Endothelial cell of umbilical vein (primary cell): ENCODE measurements around the gene AP1S2. TPM values are rescaled to one million over a fixed set of nuclear protein-coding genes. Genes with fewer than 3 reads are reported as not detected.

Source experiments
- BruUV-seq: library from RNA; stranded (reverse); fragments of 400-500 nt; replicated peaks from 2 replicates; lab custom pipeline; 2021; lab: Mats Ljungman, UMichigan
- CTCF ChIA-PET: fragments of 300-600, 350-600 bp; sonication (Branson Sonifier 250); formaldehyde crosslinking; loops from one replicate; lab custom pipeline; 2021; ENCODE audit warnings: antibody characterized with exemption, inconsistent platforms; lab: Charles Lee
- POLR2A ChIA-PET: fragments of 300-600, 350-600 bp; sonication (Branson Sonifier 250); formaldehyde crosslinking; loops from one replicate; lab custom pipeline; 2021; ENCODE audit warnings: antibody characterized with exemption, inconsistent platforms; lab: Charles Lee
- DNase-seq: peaks from one replicate; pipeline ENCODE4 v3.0.0-alpha.2; 2011; ENCODE audit warnings: low read depth, low spot score
- FAIRE-seq: peaks from 2 replicates; lab custom pipeline; 2011; peaks lifted over from hg19 to GRCh38; lab: Jason Lieb, UNC
- H2AFZ ChIP-seq: 2 replicates; pipeline ENCODE4 v1.6.0; 2012; ENCODE audit warnings: low read depth, low read length, control low read depth, inconsistent platforms
- H3K27ac ChIP-seq: 2 replicates; pipeline ENCODE4 v1.5.1; 2011; ENCODE audit warnings: low read depth, mild to moderate bottlenecking, control low read depth, low read length, moderate library complexity; ENCODE audit not compliant: insufficient read depth
- H3K27me3 ChIP-seq, 2 experiments: 2 replicates each; pipeline versions ENCODE4 v1.6.0 to v1.6.1; 2011; ENCODE audit warnings: low read length in 2 of 2, mixed read lengths in 1 of 2; ENCODE audit not compliant: control insufficient read depth in 2 of 2, insufficient read depth in 2 of 2
- H3K36me3 ChIP-seq, 2 experiments: 2 replicates in 1 of 2; 3 replicates in 1 of 2; pipeline ENCODE4 v1.5.1; 2011; ENCODE audit warnings: low read length in 2 of 2, mild to moderate bottlenecking in 1 of 2, moderate library complexity in 1 of 2; ENCODE audit not compliant: control insufficient read depth in 2 of 2, insufficient read depth in 2 of 2; ENCODE audit errors: extremely low read depth in 1 of 2
- H3K4me1 ChIP-seq: 3 replicates; pipeline ENCODE4 v1.5.1; 2011; ENCODE audit warnings: mild to moderate bottlenecking, low read length; ENCODE audit not compliant: control insufficient read depth, insufficient read depth; ENCODE audit errors: extremely low read depth
- H3K4me2 ChIP-seq: 2 replicates; pipeline ENCODE4 v1.6.1; 2011; ENCODE audit warnings: low read length, control low read depth, mixed read lengths; ENCODE audit not compliant: insufficient read depth
- H3K4me3 ChIP-seq, 3 experiments: fragments of 200-600 bp in 1 of 3; sonication (generic), shearing (Covaris generic) in 1 of 3; replicated peaks in 1 of 3; 2 replicates each; pipeline ENCODE4 v1.5.1; 2011 to 2016; ENCODE audit warnings: control low read depth in 3 of 3, low read length in 3 of 3, mild to moderate bottlenecking in 2 of 3, inconsistent platforms in 1 of 3, low read depth in 1 of 3, moderate library complexity in 1 of 3; ENCODE audit not compliant: insufficient read depth in 1 of 3
- H3K79me2 ChIP-seq: 2 replicates; pipeline ENCODE4 v1.6.0; 2012; ENCODE audit warnings: low read length, inconsistent platforms; ENCODE audit not compliant: control insufficient read depth, insufficient read depth
- H3K9ac ChIP-seq: replicated peaks from 2 replicates; pipeline ENCODE3; 2011; ENCODE audit warnings: low read length, control low read depth; ENCODE audit not compliant: insufficient read depth; ENCODE audit errors: extremely low read depth
- H3K9me1 ChIP-seq: replicated peaks from 3 replicates; pipeline ENCODE4 v1.6.0; 2011; ENCODE audit warnings: mild to moderate bottlenecking, low read length; ENCODE audit not compliant: control insufficient read depth, insufficient read depth; ENCODE audit errors: extremely low read depth
- H3K9me3 ChIP-seq: replicated peaks from 2 replicates; pipeline ENCODE4 v1.5.1; 2012; ENCODE audit warnings: low read length, inconsistent platforms; ENCODE audit not compliant: control insufficient read depth, insufficient read depth
- H4K20me1 ChIP-seq: replicated peaks from 2 replicates; pipeline ENCODE3; 2011; ENCODE audit warnings: mild to moderate bottlenecking, low read length; ENCODE audit not compliant: control insufficient read depth, insufficient read depth; ENCODE audit errors: extremely low read depth
- EZH2 ChIP-seq: IDR thresholded peaks from 2 replicates; pipeline ENCODE4 v1.6.1; 2012; ENCODE audit warnings: borderline replicate concordance, low read depth, mild to moderate bottlenecking, moderate library complexity, low read length, inconsistent platforms; ENCODE audit not compliant: severe bottlenecking
- FOS ChIP-seq: IDR thresholded peaks from 2 replicates; pipeline ENCODE4 v1.6.1; 2011; ENCODE audit warnings: mild to moderate bottlenecking, low read length, moderate library complexity, borderline replicate concordance; ENCODE audit not compliant: insufficient read depth
- GATA2 ChIP-seq: IDR thresholded peaks from 2 replicates; pipeline ENCODE4 v1.7.0; 2011; ENCODE audit warnings: low read depth, mild to moderate bottlenecking, moderate library complexity, mixed read lengths, low read length; ENCODE audit not compliant: insufficient read length, insufficient read depth
- JUN ChIP-seq: IDR thresholded peaks from 2 replicates; pipeline ENCODE4 v1.6.1; 2011; ENCODE audit warnings: borderline replicate concordance, low read depth; ENCODE audit not compliant: insufficient read length, insufficient read depth
- MYC ChIP-seq: IDR thresholded peaks from one replicate; pipeline ENCODE4 v1.6.1; 2011; ENCODE audit warnings: mild to moderate bottlenecking, low read depth, low read length
- POLR2A ChIP-seq: IDR thresholded peaks from 2 replicates; pipeline ENCODE4 v1.6.1; 2012; ENCODE audit warnings: low read depth, mild to moderate bottlenecking, control low read depth, low read length
- POLR2AphosphoS5 ChIP-seq: IDR thresholded peaks from 2 replicates; pipeline ENCODE4 v1.6.1; 2012; ENCODE audit warnings: low read depth, mild to moderate bottlenecking, control low read depth, low read length, moderate library complexity; ENCODE audit not compliant: insufficient read depth
- dilution Hi-C: fragments of 300-500 bp; cut with MboI; formaldehyde crosslinking; loops from one replicate; pipeline ENCODE4 v1.15.0; 2019; ENCODE audit warnings: low sequenced_read_pairs; ENCODE audit not compliant: extremely low pct_ligation_motif_present
- intact Hi-C: fragments of 100-400 bp; cut with micrococcal nuclease; formaldehyde crosslinking; loops from one replicate; pipeline ENCODE4 v1.10.0; 2022
- polyA plus RNA-seq, 4 experiments: library from polyadenylated mRNA; depleted of rRNA in 3 of 4; stranded (reverse) in 3 of 4; unstranded in 1 of 4; fragments of >200 nt; gene quantifications; 2 replicates each; pipeline versions ENCODE4 v1.2.1 to v1.2.3, GENCODE V29; 2011 to 2012; ENCODE audit warnings: missing spikeins in 1 of 4
- total RNA-seq: library from RNA; stranded (reverse); gene quantifications from 2 replicates; pipeline ENCODE4 v1.2.3, GENCODE V29; 2021
- TF ChIP-seq, protein P1 (sequence below): IDR thresholded peaks from 2 replicates; pipeline ENCODE4 v1.6.1; 2011; ENCODE audit not compliant: insufficient read depth, insufficient read length
- TF ChIP-seq, protein P2 (sequence below), 2 donors: IDR thresholded peaks; 1 replicate in 1 of 2; 2 replicates in 1 of 2; pipeline ENCODE4 v1.5.1; 2011; ENCODE audit warnings: low read length in 2 of 2, mild to moderate bottlenecking in 2 of 2, moderate library complexity in 2 of 2, control low read depth in 1 of 2, inconsistent platforms in 1 of 2, low read depth in 1 of 2; ENCODE audit not compliant: insufficient read depth in 1 of 2; ENCODE audit errors: extremely low read depth in 1 of 2

Gene AP1S2
- total and polyA plus RNA-seq, 2 donors (not counting 3 experiments of a cell fraction or from before 2014, with no cell fraction given), result 21.0 to 37.3 TPM

DNA sequence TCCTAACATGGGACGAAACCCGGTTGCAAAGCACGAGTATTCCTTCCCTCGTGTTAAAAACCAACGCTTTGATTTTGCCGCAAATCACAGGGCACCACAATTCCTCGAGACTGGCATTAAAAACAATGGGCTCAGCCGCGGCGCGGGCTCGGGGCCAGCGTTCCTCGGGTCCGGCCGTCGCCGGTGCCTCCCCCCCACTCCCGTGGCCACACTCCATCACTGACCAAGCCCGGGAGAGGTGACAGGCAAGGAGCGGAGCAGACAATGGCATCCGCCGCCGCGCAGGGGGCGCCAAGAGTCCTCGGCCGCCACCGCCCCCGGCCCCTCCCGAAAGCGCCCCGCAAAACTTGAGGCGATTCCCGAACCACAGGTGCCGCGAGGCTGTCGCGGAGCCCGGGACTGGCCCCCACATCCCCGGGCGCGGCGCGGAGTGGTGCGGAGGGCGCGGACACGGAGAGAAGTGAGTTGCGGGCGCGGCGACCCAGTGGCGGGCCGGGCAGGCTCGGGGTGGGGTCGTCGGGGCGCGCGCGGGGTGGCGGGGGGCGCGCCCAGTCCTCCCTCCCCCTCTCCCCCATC is 445 bp downstream of the AP1S2 start:
- dilution Hi-C loops (no loop called here), intact Hi-C loops (loop anchor here (1.0 to 10.0 kb wide), 6 partner anchors 63 to 1881 kb away; partner anchors contain the start of gene SCML1)
- Histone ChIP-seq H3K9me1 (no peaks in the 10 kb centered on the region), H4K20me1 (no peaks in the 10 kb centered on the region), H3K27ac (peak overlapping the region; percentile 21), H3K36me3 (no peaks in the 10 kb centered on the region), H3K27me3 (no peaks in the 10 kb centered on the region), H3K79me2 (peaks cover 5% of the 10 kb centered on the region), H3K4me3 (peak overlapping the region; percentile 12 to 84 (median 79)), H3K9ac (peak overlapping the region; percentile 60), H3K9me3 (no peaks in the 10 kb centered on the region), H2AFZ (peak overlapping the region; percentile 6), H3K4me2 (peak overlapping the region; percentile 81), H3K4me1 (peaks cover 14% of the 10 kb centered on the region)
- ChIA-PET POLR2A (no interaction called here), CTCF (interaction anchor here (0.7 to 1.3 kb wide), 2 partner anchors 118 to 358 kb away, joined by 3 to 5 read pairs; no protein-coding TSS in a partner anchor)
- no peak for FAIRE-seq
- TF ChIP-seq EZH2, result no peak
- no peak for TF ChIP-seq POLR2A
- TF ChIP-seq FOS, result no peak
- TF ChIP-seq GATA2, result no peak
- TF ChIP-seq MYC, result no peak
- no peak for TF ChIP-seq POLR2AphosphoS5
- TF ChIP-seq, protein P1, sequence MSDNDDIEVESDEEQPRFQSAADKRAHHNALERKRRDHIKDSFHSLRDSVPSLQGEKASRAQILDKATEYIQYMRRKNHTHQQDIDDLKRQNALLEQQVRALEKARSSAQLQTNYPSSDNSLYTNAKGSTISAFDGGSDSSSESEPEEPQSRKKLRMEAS, result no peak
- no peak for TF ChIP-seq JUN
- TF ChIP-seq, protein P2, sequence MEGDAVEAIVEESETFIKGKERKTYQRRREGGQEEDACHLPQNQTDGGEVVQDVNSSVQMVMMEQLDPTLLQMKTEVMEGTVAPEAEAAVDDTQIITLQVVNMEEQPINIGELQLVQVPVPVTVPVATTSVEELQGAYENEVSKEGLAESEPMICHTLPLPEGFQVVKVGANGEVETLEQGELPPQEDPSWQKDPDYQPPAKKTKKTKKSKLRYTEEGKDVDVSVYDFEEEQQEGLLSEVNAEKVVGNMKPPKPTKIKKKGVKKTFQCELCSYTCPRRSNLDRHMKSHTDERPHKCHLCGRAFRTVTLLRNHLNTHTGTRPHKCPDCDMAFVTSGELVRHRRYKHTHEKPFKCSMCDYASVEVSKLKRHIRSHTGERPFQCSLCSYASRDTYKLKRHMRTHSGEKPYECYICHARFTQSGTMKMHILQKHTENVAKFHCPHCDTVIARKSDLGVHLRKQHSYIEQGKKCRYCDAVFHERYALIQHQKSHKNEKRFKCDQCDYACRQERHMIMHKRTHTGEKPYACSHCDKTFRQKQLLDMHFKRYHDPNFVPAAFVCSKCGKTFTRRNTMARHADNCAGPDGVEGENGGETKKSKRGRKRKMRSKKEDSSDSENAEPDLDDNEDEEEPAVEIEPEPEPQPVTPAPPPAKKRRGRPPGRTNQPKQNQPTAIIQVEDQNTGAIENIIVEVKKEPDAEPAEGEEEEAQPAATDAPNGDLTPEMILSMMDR (IDR thresholded peaks at IDR 0.05; ENCODE audit: extremely low read depth in 1 of 2, insufficient read depth in 1 of 2, low read depth in 1 of 2, low read length in 2 of 2), result no peak
- no TSS peak for BruUV-seq
- DNase-seq, result no peak
